ENCODE results near the gene SLC9A9. TPM values are rescaled to one million over a fixed set of nuclear protein-coding genes. Genes with fewer than 3 reads are reported as not detected.

Gene SLC9A9
- polyA plus RNA-seq, 1 experiment = 2.4 TPM

GRCh38 chr3:143427631-143428030 is 420.6 kb downstream of the SLC9A9 start:
- DNase-seq (ENCODE audit: low read depth) = no peak
- POLR2A ChIA-PET = no interaction called here
- Histone ChIP-seq H3K27me3 (ENCODE audit: control insufficient read depth, insufficient read depth, low read length) (no peaks in the 10 kb centered on the region), H3K4me3 (ENCODE audit: low read depth, low read length) (no peak overlapping the region), H3K36me3 (ENCODE audit: control insufficient read depth, insufficient read depth, low read length) (no peaks in the 10 kb centered on the region)
- CTCF ChIA-PET = no interaction called here
- no peak for TF ChIP-seq CTCF (IDR thresholded peaks at IDR 0.05; ENCODE audit: insufficient read depth, low read depth, low read length)

GRCh38 chr3:143424874-143425273 is 423.4 kb downstream of the SLC9A9 start:
- Histone ChIP-seq H3K27me3 (ENCODE audit: control insufficient read depth, insufficient read depth, low read length) (no peaks in the 10 kb centered on the region), H3K36me3 (ENCODE audit: control insufficient read depth, insufficient read depth, low read length) (no peaks in the 10 kb centered on the region), H3K4me3 (ENCODE audit: low read depth, low read length) (no peak overlapping the region)
- POLR2A ChIA-PET = no interaction called here
- CTCF ChIA-PET = no interaction called here
- TF ChIP-seq CTCF (IDR thresholded peaks at IDR 0.05; ENCODE audit: insufficient read depth, low read depth, low read length) = no peak
- DNase-seq (ENCODE audit: low read depth) = no peak

GRCh38 chr3:143421556-143421955 is 426.7 kb downstream of the SLC9A9 start:
- H3K4me3 ChIP-seq (ENCODE audit: low read depth, low read length) = no peak overlapping the region
- POLR2A ChIA-PET = no interaction called here
- CTCF ChIA-PET = interaction anchor here (1.1 kb wide), 1 partner anchor 13 kb away, joined by 3 read pairs; no protein-coding TSS in a partner anchor
- TF ChIP-seq CTCF (IDR thresholded peaks at IDR 0.05; ENCODE audit: insufficient read depth, low read depth, low read length) = no peak
- DNase-seq (ENCODE audit: low read depth) = no peak
- no peaks in the 10 kb centered on the region for H3K36me3 ChIP-seq (ENCODE audit: control insufficient read depth, insufficient read depth, low read length)
- no peaks in the 10 kb centered on the region for H3K27me3 ChIP-seq (ENCODE audit: control insufficient read depth, insufficient read depth, low read length)

GRCh38 chr3:143419611-143420010 is 428.7 kb downstream of the SLC9A9 start:
- ChIA-PET POLR2A (no interaction called here), CTCF (no interaction called here)

DNA sequence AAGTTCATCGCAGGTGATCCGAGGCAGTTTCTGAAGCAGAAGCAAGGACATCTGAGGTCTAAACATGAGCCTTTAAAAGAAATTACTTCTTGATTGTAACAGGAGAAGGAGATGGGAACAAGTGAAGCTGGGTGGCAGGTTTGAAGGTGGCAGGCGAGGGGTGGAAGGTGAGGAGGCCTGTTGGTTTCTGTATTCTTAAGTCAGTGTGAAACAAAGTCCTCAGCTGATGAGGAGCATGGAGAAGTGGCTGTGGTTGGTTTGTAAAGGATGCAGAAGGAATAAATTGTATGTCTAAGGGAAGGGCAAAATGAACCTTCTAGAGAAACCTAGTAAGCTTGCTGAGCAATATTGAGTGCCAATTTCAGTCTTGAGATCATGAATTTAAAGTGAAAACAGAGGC is 429.9 kb downstream of the SLC9A9 start:
- no peaks in the 10 kb centered on the region for H3K36me3 ChIP-seq (ENCODE audit: control insufficient read depth, insufficient read depth, low read length)
- TF ChIP-seq CTCF (IDR thresholded peaks at IDR 0.05; ENCODE audit: insufficient read depth, low read depth, low read length) = no peak
- no peak overlapping the region for H3K4me3 ChIP-seq (ENCODE audit: low read depth, low read length)
- POLR2A ChIA-PET = no interaction called here
- DNase-seq (ENCODE audit: low read depth) = no peak
- CTCF ChIA-PET = no interaction called here
- no peaks in the 10 kb centered on the region for H3K27me3 ChIP-seq (ENCODE audit: control insufficient read depth, insufficient read depth, low read length)

More at GRCh38 chr3:143419611-143420010, 428.7 kb downstream of the SLC9A9 start:
- H3K27me3 ChIP-seq (ENCODE audit: control insufficient read depth, insufficient read depth, low read length) = no peaks in the 10 kb centered on the region
- no peak overlapping the region for H3K4me3 ChIP-seq (ENCODE audit: low read depth, low read length)
- DNase-seq (ENCODE audit: low read depth) = no peak
- no peak for TF ChIP-seq CTCF (IDR thresholded peaks at IDR 0.05; ENCODE audit: insufficient read depth, low read depth, low read length)
- H3K36me3 ChIP-seq (ENCODE audit: control insufficient read depth, insufficient read depth, low read length) = no peaks in the 10 kb centered on the region
